Stimulated activated naive B cell treated with anti-CD40 and anti-IgM and Interleukin-4, amounts not matched to agents 10 μg/mL and 1 μg/mL and 100 μg/mL, for 72 hours (primary cell): ENCODE data around the gene LRRC8B.

Experiments
- ATAC-seq, 2 donors: fragments of 150-1000 bp; cut with Tn5 transposase; replicated peaks; 2 replicates each; pipeline ENCODE4 v1.10.0; 2021; ENCODE audit warnings: moderate library complexity in 1 of 2
- DNase-seq: peaks from one replicate; pipeline ENCODE4 v3.0.0; 2021
- H3K27ac Mint-ChIP-seq: one replicate; pipeline ENCODE4 v1.8.0; 2022; ENCODE audit warnings: mild to moderate bottlenecking, mixed read lengths
- H3K27me3 Mint-ChIP-seq, 2 donors: one replicate each; pipeline ENCODE4 v1.8.0; 2022; ENCODE audit warnings: mixed read lengths in 2 of 2
- H3K36me3 Mint-ChIP-seq, 2 donors: one replicate each; pipeline ENCODE4 v1.8.0; 2022; ENCODE audit warnings: mixed read lengths in 2 of 2, mild to moderate bottlenecking in 1 of 2
- H3K4me1 Mint-ChIP-seq, 2 donors: one replicate each; pipeline ENCODE4 v1.8.0; 2022; ENCODE audit warnings: mixed read lengths in 2 of 2, mild to moderate bottlenecking in 1 of 2
- H3K4me3 Mint-ChIP-seq, 2 donors: one replicate each; pipeline ENCODE4 v1.8.0; 2022; ENCODE audit warnings: mild to moderate bottlenecking in 2 of 2, mixed read lengths in 2 of 2, moderate library complexity in 1 of 2
- H3K9me3 Mint-ChIP-seq, 2 donors: one replicate each; pipeline ENCODE4 v1.8.0; 2022; ENCODE audit warnings: mixed read lengths in 2 of 2, mild to moderate bottlenecking in 1 of 2

The LRRC8B gene

DNA sequence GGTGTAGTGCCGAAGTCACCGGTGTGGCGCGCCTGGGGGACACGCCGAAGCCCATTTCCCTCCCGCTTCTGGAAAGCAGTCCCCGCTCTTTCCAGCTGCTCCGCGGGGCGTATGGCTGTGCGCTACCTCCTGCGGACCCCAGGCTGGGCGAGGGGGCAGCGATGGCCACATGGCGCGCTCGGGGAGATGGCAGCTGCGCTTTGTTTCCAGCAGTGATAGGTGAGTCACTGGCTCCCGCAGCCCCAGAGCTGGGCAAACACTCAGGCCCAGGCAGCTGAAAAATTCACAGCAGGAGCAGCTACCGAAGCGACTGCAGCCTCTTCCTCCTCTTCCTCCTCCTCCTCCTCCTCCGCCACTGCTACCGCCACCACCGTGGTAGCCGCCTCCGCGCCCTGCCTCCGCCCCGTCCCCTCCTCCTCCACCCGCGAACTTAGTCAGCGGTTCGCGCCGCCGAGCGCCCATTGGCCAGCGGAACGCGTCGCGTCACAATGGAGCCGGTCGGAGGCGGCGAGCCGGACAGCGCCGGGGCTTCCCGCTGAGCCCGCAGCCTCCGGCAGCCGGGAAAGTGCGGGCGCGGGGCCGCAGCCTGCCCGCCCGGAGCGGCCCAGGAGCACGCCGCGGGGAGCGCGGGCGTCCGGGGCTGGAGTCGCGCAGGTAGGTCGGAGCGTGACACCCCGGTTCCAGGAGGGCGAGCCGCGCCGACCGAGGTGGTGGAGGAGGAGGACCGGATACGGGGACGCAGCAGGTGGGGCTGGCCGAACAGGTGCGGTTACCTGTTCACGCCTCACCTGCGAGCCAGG, at the start of gene LRRC8B:
TSS of gene LRRC8B (plus strand) at position 461 of the 800 bp plus-strand sequence. CDS start 57,822 bp downstream, outside the sequence.
- DNase-seq, result peak; percentile 86
- peak within 1 kb of the TSS; percentile 90 for H3K27ac Mint-ChIP-seq
- H3K9me3 Mint-ChIP-seq, result peaks cover 0 to 7% of the 10 kb centered on the region in 2 donors
- ATAC-seq, result peak; percentile 80 to 84
- H3K4me3 Mint-ChIP-seq, result peak within 1 kb of the TSS; percentile 88 to 90
- peaks cover 17 to 20% of the 10 kb centered on the region in 2 donors for H3K4me1 Mint-ChIP-seq
- peaks cover 4 to 5% of the 10 kb centered on the region in 2 donors for H3K36me3 Mint-ChIP-seq
- no peaks in the 10 kb centered on the region for H3K27me3 Mint-ChIP-seq

DNA sequence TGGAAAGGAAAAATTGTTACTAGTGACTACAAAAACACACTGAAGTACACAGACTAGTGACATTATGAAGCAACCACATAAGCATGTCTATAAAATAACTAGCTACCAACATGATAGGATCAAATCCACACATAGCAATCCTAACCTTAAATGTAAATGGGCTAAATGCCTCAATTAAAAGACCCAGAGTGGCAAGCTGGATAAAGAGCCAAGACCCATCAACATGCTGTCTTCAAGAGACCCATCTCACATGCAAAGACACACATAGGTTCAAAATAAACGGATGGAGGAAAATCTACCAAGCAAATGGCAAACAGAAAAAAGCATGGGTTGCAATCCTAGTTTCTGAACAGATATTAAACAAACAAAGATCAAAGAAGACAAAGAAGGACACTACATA, 49.4 kb upstream of the LRRC8B start:
- Mint-ChIP-seq H3K4me1 (no peaks in the 10 kb centered on the region), H3K36me3 (peaks cover 28 to 35% of the 10 kb centered on the region in 2 donors), H3K27ac (no peak overlapping the region), H3K27me3 (peaks cover 9 to 12% of the 10 kb centered on the region in 2 donors), H3K4me3 (no peak overlapping the region), H3K9me3 (peaks cover 14 to 20% of the 10 kb centered on the region in 2 donors)
- DNase-seq (no peak), ATAC-seq (no peak)

DNA sequence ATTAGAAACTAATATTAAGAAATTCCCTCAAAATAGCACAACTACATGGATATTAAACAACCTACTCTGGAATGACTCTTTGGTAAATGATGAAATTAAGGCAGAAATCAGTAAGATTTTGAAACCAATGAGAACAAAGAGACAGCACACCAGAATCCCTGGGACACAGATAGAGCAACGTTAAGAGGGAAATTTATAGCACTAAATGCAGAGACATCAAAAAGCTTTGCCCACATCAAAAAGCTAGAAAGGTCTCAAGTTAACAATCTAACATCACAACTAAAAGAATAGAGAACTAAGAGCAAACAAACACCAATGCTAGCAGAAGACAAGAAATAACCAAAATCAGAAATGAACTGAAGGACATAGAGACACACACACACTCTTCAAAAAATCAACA, 48.6 kb upstream of the LRRC8B start:
- no peak overlapping the region for H3K27ac Mint-ChIP-seq
- H3K9me3 Mint-ChIP-seq, result peaks cover 19 to 23% of the 10 kb centered on the region in 2 donors
- H3K36me3 Mint-ChIP-seq, result peaks cover 28 to 35% of the 10 kb centered on the region in 2 donors
- no peak overlapping the region for H3K4me3 Mint-ChIP-seq
- DNase-seq (no peak), ATAC-seq (no peak)
- H3K27me3 Mint-ChIP-seq, result peaks cover 9 to 12% of the 10 kb centered on the region in 2 donors
- no peaks in the 10 kb centered on the region for H3K4me1 Mint-ChIP-seq

DNA sequence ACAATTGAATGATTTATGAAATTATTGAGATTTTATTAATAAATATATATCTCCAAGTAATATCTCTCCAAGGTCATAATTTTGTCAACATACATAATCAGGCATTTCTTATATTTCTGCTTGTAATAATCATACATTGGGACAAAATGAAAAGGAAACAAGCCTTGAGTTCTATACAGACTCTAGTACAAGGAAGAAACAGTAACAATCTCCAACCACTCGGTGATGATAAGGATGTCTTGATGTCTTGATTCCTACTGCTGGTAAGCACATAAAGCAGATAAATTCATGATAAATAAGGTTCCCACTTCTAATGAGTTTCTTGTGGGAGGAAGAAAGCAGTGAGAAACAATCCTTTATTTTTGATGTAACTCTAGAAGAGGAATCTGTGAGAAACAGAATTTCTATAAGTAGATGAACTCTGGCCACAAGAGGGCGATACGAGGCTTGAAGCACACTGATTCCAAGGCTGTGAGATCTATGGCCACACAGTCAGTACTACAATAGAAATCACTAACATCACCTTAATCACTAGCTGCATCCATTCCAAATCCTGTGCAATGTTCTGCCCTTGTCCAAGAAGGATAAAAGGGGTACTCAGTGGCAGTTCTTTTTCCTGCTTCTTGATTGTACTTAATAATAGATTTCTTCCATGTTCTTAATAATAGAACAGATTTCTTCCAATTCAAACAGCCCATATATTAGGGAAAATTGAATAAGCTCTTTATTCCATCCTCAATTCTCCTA, 41.4 kb upstream of the LRRC8B start:
- no peak overlapping the region for H3K27ac Mint-ChIP-seq
- peaks cover 0 to 6% of the 10 kb centered on the region in 2 donors for H3K4me1 Mint-ChIP-seq
- H3K4me3 Mint-ChIP-seq, result no peak overlapping the region
- H3K36me3 Mint-ChIP-seq, result peaks cover 8 to 9% of the 10 kb centered on the region in 2 donors
- DNase-seq (peak; percentile 41), ATAC-seq (peak; percentile 87 to 89)
- peaks cover 10 to 15% of the 10 kb centered on the region in 2 donors for H3K9me3 Mint-ChIP-seq
- peaks cover 0 to 6% of the 10 kb centered on the region in 2 donors for H3K27me3 Mint-ChIP-seq

DNA sequence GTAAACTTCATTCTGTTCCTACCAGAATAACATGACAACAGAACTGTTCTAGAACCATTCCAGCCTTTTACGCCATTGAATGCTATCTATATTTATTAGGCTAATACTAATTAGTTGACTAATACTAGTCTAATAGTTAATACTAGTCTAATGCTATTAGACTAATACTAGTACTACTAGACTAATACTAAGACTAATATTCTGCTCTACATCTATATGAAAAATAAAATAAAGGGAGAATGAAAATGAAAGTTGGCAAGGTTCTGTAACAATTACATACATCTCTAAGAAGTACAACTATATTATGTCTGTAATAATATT, 40.9 kb upstream of the LRRC8B start:
- Mint-ChIP-seq H3K4me1 (peaks cover 0 to 6% of the 10 kb centered on the region in 2 donors), H3K9me3 (peaks cover 10 to 15% of the 10 kb centered on the region in 2 donors), H3K27me3 (peaks cover 0 to 6% of the 10 kb centered on the region in 2 donors), H3K36me3 (peaks cover 8 to 9% of the 10 kb centered on the region in 2 donors), H3K27ac (no peak overlapping the region), H3K4me3 (no peak overlapping the region)
- DNase-seq, result no peak
- no peak for ATAC-seq

DNA sequence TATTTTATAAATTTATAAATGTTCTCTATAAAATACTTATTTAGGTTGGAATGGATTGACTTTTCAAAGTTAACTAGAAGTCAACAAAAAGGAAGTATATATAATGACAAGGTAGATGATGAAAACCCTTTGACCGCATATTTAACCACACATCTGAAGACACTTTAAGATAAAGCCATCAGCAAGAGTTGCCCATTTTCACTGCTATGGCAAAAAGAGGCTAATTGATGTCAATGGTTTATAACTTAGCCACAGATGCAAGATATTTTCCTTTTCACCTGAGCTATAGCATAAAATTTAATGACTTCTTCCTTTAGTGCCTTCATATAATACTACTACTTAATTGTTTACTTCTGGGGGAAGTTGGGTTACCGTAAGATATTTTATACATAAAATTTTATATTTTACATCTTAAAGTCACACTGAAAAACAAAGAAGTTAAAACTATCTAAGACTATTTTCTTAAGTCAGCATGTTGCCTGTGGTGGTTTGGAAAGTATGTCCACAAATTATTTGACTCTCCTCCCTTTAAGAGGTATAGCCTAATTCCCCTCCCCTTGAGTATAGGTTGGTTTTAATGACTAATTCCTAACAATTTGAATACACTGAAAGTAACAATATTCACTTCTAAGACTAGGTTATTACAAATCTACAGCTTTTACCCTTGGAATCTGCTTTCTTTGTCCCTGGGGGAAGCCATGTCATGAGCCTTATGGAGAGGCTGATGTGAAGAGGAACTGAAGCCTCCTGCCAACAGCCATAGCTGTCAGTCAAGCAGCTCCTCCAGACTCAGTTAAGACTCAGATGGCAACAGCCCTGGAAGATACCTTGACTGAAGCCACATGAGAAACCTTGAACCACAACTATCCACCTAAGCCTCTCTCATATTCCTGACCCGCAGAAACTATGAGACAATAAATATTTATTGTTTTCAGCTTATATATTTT, 40.3 kb upstream of the LRRC8B start:
- peaks cover 0 to 6% of the 10 kb centered on the region in 2 donors for H3K27me3 Mint-ChIP-seq
- H3K4me3 Mint-ChIP-seq, result no peak overlapping the region
- peaks cover 6 to 8% of the 10 kb centered on the region in 2 donors for H3K36me3 Mint-ChIP-seq
- peaks cover 0 to 6% of the 10 kb centered on the region in 2 donors for H3K4me1 Mint-ChIP-seq
- no peak overlapping the region for H3K27ac Mint-ChIP-seq
- DNase-seq (no peak), ATAC-seq (peak; percentile 48 to 55)
- peaks cover 10 to 15% of the 10 kb centered on the region in 2 donors for H3K9me3 Mint-ChIP-seq

DNA sequence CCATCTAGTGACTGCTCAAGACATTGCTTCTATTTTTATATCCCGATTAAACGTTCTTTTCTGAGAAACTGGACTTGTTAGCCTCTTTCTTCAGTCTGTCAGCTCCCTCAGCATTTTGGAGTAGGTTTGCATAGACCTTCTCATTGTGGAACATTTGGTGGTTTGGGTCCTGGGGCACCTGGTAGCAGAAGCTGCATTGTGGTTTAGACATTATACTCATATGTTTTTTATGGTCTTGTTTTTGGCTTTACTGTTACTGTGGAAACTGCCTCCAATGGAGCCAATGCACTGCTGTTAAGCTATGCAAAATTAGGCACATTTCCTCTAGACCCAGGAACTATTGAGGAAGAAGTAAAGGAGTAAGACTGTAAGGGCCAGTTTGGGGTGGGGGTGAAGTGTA, 36.7 kb upstream of the LRRC8B start:
- no peak overlapping the region for H3K27ac Mint-ChIP-seq
- peak; percentile 41 for ATAC-seq
- H3K4me3 Mint-ChIP-seq, result no peak overlapping the region

DNA sequence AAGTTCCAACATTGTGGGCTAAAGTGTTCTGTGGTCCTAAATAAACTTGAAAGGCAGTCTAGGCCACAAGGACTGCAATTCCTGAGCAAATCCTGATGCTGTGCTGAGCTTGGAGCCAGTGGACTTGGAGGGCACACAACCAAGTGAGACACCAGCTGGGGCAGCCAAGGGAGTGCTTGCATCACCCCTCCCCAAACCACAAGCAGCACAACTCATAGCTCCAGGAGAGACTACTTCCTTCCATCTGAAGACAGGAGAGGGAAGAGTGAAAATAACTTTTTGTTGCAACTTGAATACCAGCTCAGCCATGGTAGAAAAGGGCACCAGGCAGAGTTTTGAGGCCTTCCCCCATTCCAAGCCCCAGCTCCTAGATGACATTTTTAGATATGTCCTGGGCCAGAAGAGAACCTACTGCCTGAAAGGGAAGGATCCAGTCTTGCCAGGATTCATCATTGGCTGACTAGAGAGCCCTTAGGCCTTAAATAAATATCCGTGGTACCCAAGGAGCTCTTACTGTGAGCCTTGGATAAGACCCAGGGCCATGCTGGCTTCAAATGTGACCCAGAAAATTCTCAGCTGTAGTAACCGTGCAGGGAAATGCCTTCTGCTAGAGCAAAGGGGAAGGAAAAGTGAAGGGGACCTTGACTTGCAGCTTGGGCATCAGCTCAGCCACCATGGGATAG, 35.4 kb upstream of the LRRC8B start:
- Mint-ChIP-seq H3K4me3 (no peak overlapping the region), H3K27ac (no peak overlapping the region), H3K4me1 (no peaks in the 10 kb centered on the region), H3K36me3 (peaks cover 9 to 13% of the 10 kb centered on the region in 2 donors), H3K27me3 (peaks cover 0 to 6% of the 10 kb centered on the region in 2 donors), H3K9me3 (peaks cover 4% of the 10 kb centered on the region in 2 donors)
- DNase-seq, result no peak
- no peak for ATAC-seq

More for the DNA sequence above, 36.7 kb upstream of the LRRC8B start:
- peaks cover 4% of the 10 kb centered on the region in 2 donors for H3K9me3 Mint-ChIP-seq
- H3K27me3 Mint-ChIP-seq, result peaks cover 0 to 6% of the 10 kb centered on the region in 2 donors
- no peak for DNase-seq
- H3K4me1 Mint-ChIP-seq, result peaks cover 0 to 6% of the 10 kb centered on the region in 2 donors
- peaks cover 9 to 13% of the 10 kb centered on the region in 2 donors for H3K36me3 Mint-ChIP-seq

DNA sequence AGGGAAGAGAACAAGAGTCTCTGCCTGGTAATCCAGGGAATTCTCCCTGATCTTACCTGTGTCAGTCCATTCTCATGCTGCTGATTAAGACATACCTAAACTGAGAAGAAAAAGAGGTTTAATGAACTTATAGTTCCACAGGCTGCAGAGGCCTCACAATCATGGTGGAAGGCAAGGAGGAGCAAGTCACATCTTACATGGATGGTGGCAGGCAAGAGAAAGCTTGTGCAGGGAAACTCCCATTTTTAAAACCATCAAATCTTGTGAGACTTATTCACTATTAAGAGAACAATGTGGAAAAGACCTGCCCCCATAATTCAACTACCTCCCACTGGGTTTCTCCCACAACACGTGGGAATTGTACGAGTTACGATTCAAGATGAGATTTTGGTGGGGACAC, 34.2 kb upstream of the LRRC8B start:
- peaks cover 4% of the 10 kb centered on the region in 2 donors for H3K9me3 Mint-ChIP-seq
- DNase-seq (no peak), ATAC-seq (no peak)
- peaks cover 0 to 6% of the 10 kb centered on the region in 2 donors for H3K27me3 Mint-ChIP-seq
- H3K36me3 Mint-ChIP-seq, result peaks cover 9 to 13% of the 10 kb centered on the region in 2 donors
- H3K4me3 Mint-ChIP-seq, result no peak overlapping the region
- H3K4me1 Mint-ChIP-seq, result no peaks in the 10 kb centered on the region
- no peak overlapping the region for H3K27ac Mint-ChIP-seq

DNA sequence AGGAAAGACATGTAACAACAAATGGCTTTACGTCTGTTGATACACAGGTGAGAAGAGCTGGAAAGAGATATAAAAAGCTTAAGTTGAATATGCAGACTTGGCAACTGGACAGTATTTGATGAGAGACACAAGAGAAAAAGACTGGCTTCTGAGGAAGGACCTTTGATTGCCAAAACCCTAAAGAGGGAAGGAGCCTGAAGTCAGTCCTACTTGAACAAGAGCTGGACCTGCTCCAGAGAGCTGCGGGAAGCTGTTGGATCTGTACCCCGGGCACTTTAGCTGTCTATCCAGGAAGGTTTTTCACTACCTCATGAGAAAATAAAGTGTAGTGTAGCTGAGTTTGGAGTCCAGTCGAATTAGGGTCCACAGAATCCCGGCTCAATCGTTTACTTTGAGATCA, 25.3 kb upstream of the LRRC8B start:
- H3K27me3 Mint-ChIP-seq, result no peaks in the 10 kb centered on the region
- H3K36me3 Mint-ChIP-seq, result no peaks in the 10 kb centered on the region
- no peak for DNase-seq
- H3K4me1 Mint-ChIP-seq, result no peaks in the 10 kb centered on the region
- H3K27ac Mint-ChIP-seq, result no peak overlapping the region
- ATAC-seq, result no peak
- H3K4me3 Mint-ChIP-seq, result no peak overlapping the region
- no peaks in the 10 kb centered on the region for H3K9me3 Mint-ChIP-seq

DNA sequence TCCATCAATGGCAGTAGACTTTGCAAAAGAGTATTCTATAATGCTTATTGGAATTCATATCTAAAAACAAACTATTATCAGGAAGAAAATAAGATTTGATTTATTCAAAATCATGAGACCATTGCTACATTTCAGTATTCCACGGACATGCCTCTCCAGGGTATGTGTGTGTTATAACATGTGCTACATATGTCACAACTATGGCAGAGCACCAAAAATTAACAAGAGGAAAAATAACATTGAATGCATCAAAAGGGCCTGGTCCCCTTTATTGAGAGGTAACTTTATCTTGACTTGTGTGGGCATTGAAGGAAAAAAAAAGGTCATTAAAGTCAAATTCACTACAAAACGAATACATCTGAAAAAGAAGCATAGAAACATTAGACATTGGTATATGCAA, 22.6 kb upstream of the LRRC8B start:
- Mint-ChIP-seq H3K27me3 (no peaks in the 10 kb centered on the region), H3K36me3 (no peaks in the 10 kb centered on the region), H3K4me3 (no peak overlapping the region), H3K27ac (no peak overlapping the region), H3K4me1 (no peaks in the 10 kb centered on the region), H3K9me3 (no peaks in the 10 kb centered on the region)
- ATAC-seq (no peak), DNase-seq (no peak)

DNA sequence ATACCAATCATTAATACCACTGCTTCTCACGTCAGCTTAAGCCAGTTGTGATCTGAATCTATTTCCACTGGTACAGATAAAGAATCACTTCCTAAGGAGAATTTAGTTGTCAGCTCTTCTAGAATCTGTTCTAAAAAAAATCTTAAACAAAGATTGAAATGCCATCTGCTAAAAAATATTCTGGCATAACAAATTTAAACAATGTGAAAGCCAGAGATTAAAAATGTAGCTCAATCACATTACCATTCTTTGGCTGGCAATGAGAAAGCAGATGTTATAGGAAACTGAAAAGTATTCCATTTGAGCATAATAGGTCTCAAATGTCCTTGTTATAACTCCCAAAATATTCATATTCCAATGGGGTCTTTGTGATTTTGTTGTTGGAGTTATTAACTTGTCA, 21.7 kb upstream of the LRRC8B start:
- H3K4me3 Mint-ChIP-seq, result no peak overlapping the region
- peaks cover under 1% of the 10 kb centered on the region in 2 donors for H3K36me3 Mint-ChIP-seq
- DNase-seq (no peak), ATAC-seq (no peak)
- no peaks in the 10 kb centered on the region for H3K27me3 Mint-ChIP-seq
- no peaks in the 10 kb centered on the region for H3K4me1 Mint-ChIP-seq
- H3K27ac Mint-ChIP-seq, result no peak overlapping the region
- no peaks in the 10 kb centered on the region for H3K9me3 Mint-ChIP-seq

DNA sequence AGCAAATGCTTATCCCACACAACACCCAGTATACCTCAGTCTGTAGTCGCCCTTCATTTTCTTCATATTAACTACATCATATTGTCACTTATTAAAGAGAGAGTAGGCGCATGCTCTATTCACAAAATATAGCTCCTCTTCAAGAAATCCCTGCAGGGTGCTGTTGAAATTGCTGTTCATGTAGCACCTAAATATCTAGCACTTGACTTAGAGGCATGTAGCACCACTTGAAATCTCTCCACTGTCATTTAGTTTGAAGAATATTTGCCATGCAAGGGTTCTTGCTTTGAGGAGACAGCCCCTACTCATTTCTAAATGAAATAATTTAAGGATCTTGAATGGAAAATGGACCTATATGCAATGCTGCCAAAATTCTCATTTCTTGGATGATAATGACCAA, 20.9 kb upstream of the LRRC8B start:
- DNase-seq, result no peak
- Mint-ChIP-seq H3K36me3 (peaks cover 6% of the 10 kb centered on the region in 2 donors), H3K9me3 (peaks cover 4 to 6% of the 10 kb centered on the region in 2 donors), H3K27me3 (no peaks in the 10 kb centered on the region), H3K4me3 (no peak overlapping the region), H3K4me1 (no peaks in the 10 kb centered on the region), H3K27ac (no peak overlapping the region)
- no peak for ATAC-seq
